SK-N-SH (cell line): ENCODE data around the gene PPP1R12A. TPM values are rescaled to one million over a fixed set of nuclear protein-coding genes. Genes with fewer than 3 reads are reported as not detected.

Experiments
- CTCF ChIA-PET: fragments of 300-600, 350-600 bp; formaldehyde crosslinking; extraction: SDS; loops from one replicate; lab custom pipeline; 2021; lab: Yijun Ruan, JAX
- POLR2A ChIA-PET: fragments of 350-600 bp; sonication (Branson Sonifier 250); formaldehyde crosslinking; extraction: SDS; loops from one replicate; lab custom pipeline; 2020; ENCODE audit warnings: antibody characterized with exemption, inconsistent platforms; lab: Yijun Ruan, JAX
- DNase-seq: peaks from one replicate; pipeline ENCODE4 v3.0.0; 2012
- H2AFZ ChIP-seq: fragments of 200-600 bp; sonication (generic); 2 replicates; pipeline ENCODE4 v1.8.1; 2016; ENCODE audit warnings: antibody characterized with exemption, mild to moderate bottlenecking, low read depth
- H3F3A ChIP-seq: fragments of 200-600 bp; sonication (generic); replicated peaks from 2 replicates; pipeline ENCODE3; 2016; ENCODE audit warnings: antibody characterized with exemption, mild to moderate bottlenecking; ENCODE audit not compliant: insufficient read depth
- H3K27ac ChIP-seq, 2 experiments: fragments of 200-500 bp in 1 of 2; fragments of 200-600 bp in 1 of 2; sonication (Bioruptor generic) in 1 of 2; sonication (generic), shearing (Covaris generic) in 1 of 2; 2 replicates each; pipeline versions ENCODE4 v1.5.1 to v1.6.1; 2014 to 2016; ENCODE audit warnings: low read depth in 2 of 2, inconsistent platforms in 1 of 2, low read length in 1 of 2, mild to moderate bottlenecking in 1 of 2, mixed read lengths in 1 of 2
- H3K27me3 ChIP-seq: fragments of 200-600 bp; sonication (generic), shearing (Covaris generic); 2 replicates; pipeline ENCODE4 v1.6.1; 2016; ENCODE audit warnings: mixed run types; ENCODE audit not compliant: insufficient read depth
- H3K36me3 ChIP-seq, 2 experiments: fragments of 200-500 bp in 1 of 2; fragments of 200-600 bp in 1 of 2; sonication (Bioruptor generic) in 1 of 2; sonication (generic) in 1 of 2; replicated peaks in 1 of 2; 2 replicates each; pipeline versions ENCODE3 to v1.5.1; 2014 to 2016; ENCODE audit warnings: low read length in 1 of 2, mild to moderate bottlenecking in 1 of 2; ENCODE audit not compliant: insufficient read depth in 2 of 2, control insufficient read depth in 1 of 2
- H3K4me1 ChIP-seq, 2 experiments: fragments of 200-500 bp in 1 of 2; fragments of 200-600 bp in 1 of 2; sonication (Bioruptor generic) in 1 of 2; sonication (generic), shearing (Covaris generic) in 1 of 2; 2 replicates each; pipeline versions ENCODE4 v1.5.1 to v1.6.1; 2014 to 2016; ENCODE audit warnings: low read depth in 1 of 2, low read length in 1 of 2, mixed run types in 1 of 2; ENCODE audit not compliant: insufficient read depth in 2 of 2, control insufficient read depth in 1 of 2
- H3K4me2 ChIP-seq: fragments of 200-600 bp; sonication (generic), shearing (Covaris generic); 2 replicates; pipeline ENCODE4 v1.6.1; 2017; ENCODE audit warnings: mixed run types
- H3K4me3 ChIP-seq, 2 experiments: fragments of 200-500 bp in 1 of 2; fragments of 200-600 bp in 1 of 2; sonication (Bioruptor generic) in 1 of 2; sonication (generic), shearing (Covaris generic) in 1 of 2; 2 replicates each; pipeline versions ENCODE4 v1.5.1 to v1.8.1; 2014 to 2016; ENCODE audit warnings: low read depth in 2 of 2, inconsistent platforms in 1 of 2, low read length in 1 of 2, mild to moderate bottlenecking in 1 of 2, mixed read lengths in 1 of 2, moderate library complexity in 1 of 2
- H3K79me2 ChIP-seq: fragments of 200-600 bp; sonication (generic); 2 replicates; pipeline ENCODE4 v1.8.1; 2017; ENCODE audit warnings: mild to moderate bottlenecking; ENCODE audit not compliant: insufficient read depth
- H3K9ac ChIP-seq: fragments of 200-600 bp; sonication (generic); 2 replicates; pipeline ENCODE4 v1.6.1; 2017; ENCODE audit warnings: mixed run types
- H3K9me2 ChIP-seq: fragments of 200-600 bp; sonication (generic); 2 replicates; pipeline ENCODE4 v1.6.1; 2017; ENCODE audit warnings: mixed run types
- H3K9me3 ChIP-seq: fragments of 200-600 bp; sonication (generic); 2 replicates; pipeline ENCODE4 v1.6.1; 2017; ENCODE audit warnings: mixed run types, mild to moderate bottlenecking, moderate library complexity
- H4K20me1 ChIP-seq: fragments of 200-600 bp; sonication (generic); 2 replicates; pipeline ENCODE4 v1.6.1; 2017; ENCODE audit warnings: mild to moderate bottlenecking, mixed run types; ENCODE audit not compliant: insufficient read depth
- CHD2 ChIP-seq: fragments of 150-350 bp; IDR thresholded peaks from 2 replicates; pipeline ENCODE4 v1.6.1; 2018; ENCODE audit warnings: low read length; ENCODE audit not compliant: partially characterized antibody
- ELF1 ChIP-seq: IDR thresholded peaks from 2 replicates; pipeline ENCODE4 v1.4.0; 2012
- FOXM1 ChIP-seq: IDR thresholded peaks from 2 replicates; pipeline ENCODE4 v1.4.0; 2012; ENCODE audit warnings: low read depth, mild to moderate bottlenecking
- GATA2 ChIP-seq: sonication (generic); formaldehyde crosslinking; IDR thresholded peaks from 2 replicates; pipeline ENCODE4 v1.5.0; 2020; ENCODE audit warnings: mild to moderate bottlenecking, missing genetic modification reagents
- NFIC ChIP-seq: IDR thresholded peaks from 2 replicates; pipeline ENCODE4 v1.4.0; 2012; ENCODE audit warnings: borderline replicate concordance
- NRF1 ChIP-seq: IDR thresholded peaks from 2 replicates; pipeline ENCODE4 v1.6.1; 2012; ENCODE audit warnings: low read depth, mild to moderate bottlenecking, low read length
- PBX3 ChIP-seq: IDR thresholded peaks from 2 replicates; pipeline ENCODE4; 2012
- RAD21 ChIP-seq: IDR thresholded peaks from 2 replicates; pipeline ENCODE4 v1.6.1; 2012; ENCODE audit warnings: mild to moderate bottlenecking, low read length
- RCOR1 ChIP-seq: fragments of 150-350 bp; IDR thresholded peaks from 2 replicates; pipeline ENCODE4 v1.6.1; 2017; ENCODE audit warnings: antibody characterized with exemption, low read length
- RFX5 ChIP-seq: IDR thresholded peaks from 2 replicates; pipeline ENCODE4 v1.6.1; 2012; ENCODE audit warnings: mild to moderate bottlenecking, improper control_type of control experiment, low read length
- RXRA ChIP-seq: IDR thresholded peaks from 2 replicates; pipeline ENCODE4 v1.4.0; 2012; ENCODE audit warnings: low read depth, mild to moderate bottlenecking, borderline replicate concordance
- SMC3 ChIP-seq: IDR thresholded peaks from 2 replicates; pipeline ENCODE4 v1.6.1; 2012; ENCODE audit warnings: low read depth, low read length, improper control_type of control experiment
- TAF1 ChIP-seq: IDR thresholded peaks from 2 replicates; pipeline ENCODE4 v1.6.1; 2012; ENCODE audit warnings: low read depth, mild to moderate bottlenecking, low read length, moderate library complexity, borderline replicate concordance
- TCF12 ChIP-seq: IDR thresholded peaks from 2 replicates; pipeline ENCODE4 v1.4.0; 2012
- TEAD4 ChIP-seq: IDR thresholded peaks from 2 replicates; pipeline ENCODE4 v1.4.0; 2012; ENCODE audit warnings: mild to moderate bottlenecking, borderline replicate concordance; ENCODE audit not compliant: insufficient read depth
- USF1 ChIP-seq: IDR thresholded peaks from 2 replicates; pipeline ENCODE4 v1.4.0; 2012; ENCODE audit warnings: low read depth, borderline replicate concordance
- USF2 ChIP-seq: fragments of 150-350 bp; IDR thresholded peaks from 2 replicates; pipeline ENCODE4 v1.6.1; 2017; ENCODE audit warnings: antibody characterized with exemption, low read length, low read depth, borderline replicate concordance
- YY1 ChIP-seq: IDR thresholded peaks from 2 replicates; pipeline ENCODE4 v1.4.0; 2012; ENCODE audit warnings: low read depth, mild to moderate bottlenecking
- WGBS: methylation state at CpG from one replicate; pipeline ENCODE4 v1.1.6; 2017; ENCODE audit warnings: low lambda C conversion rate; 5-methylcytosine and 5-hydroxymethylcytosine counted together
- polyA plus RNA-seq, 3 experiments: library from polyadenylated mRNA; depleted of rRNA; stranded (reverse); fragments of >200 nt; gene quantifications; 2 replicates each; pipeline ENCODE4 v1.2.3, GENCODE V29; 2012
- TF ChIP-seq, protein P1 (sequence below): IDR thresholded peaks from 2 replicates; pipeline ENCODE4 v1.4.0; 2012; ENCODE audit warnings: low read depth, borderline replicate concordance
- TF ChIP-seq, protein P2 (sequence below): IDR thresholded peaks from 2 replicates; pipeline ENCODE4 v1.6.1; 2012; ENCODE audit warnings: mild to moderate bottlenecking, low read depth, low read length, moderate library complexity

Gene PPP1R12A
- polyA plus RNA-seq, 1 of the 3 experiments (the other 2 are of a cell fraction) = 26.0 TPM

- POLR2A ChIA-PET = no interaction called here
These were observed 57.7 kb downstream of the PPP1R12A start for GRCh38 chr12:79877246-79877645.

More at GRCh38 chr12:79877246-79877645, 57.7 kb downstream of the PPP1R12A start:
- H3K9me3 ChIP-seq = no peaks in the 10 kb centered on the region
- peaks cover 63% of the 10 kb centered on the region for H4K20me1 ChIP-seq
- no peaks in the 10 kb centered on the region for H3K27me3 ChIP-seq
- peaks cover 5 to 30% of the 10 kb centered on the region in 2 experiments for H3K36me3 ChIP-seq
- H3K79me2 ChIP-seq = peaks cover 100% of the 10 kb centered on the region
- H3K4me1 ChIP-seq = peaks cover 0 to 10% of the 10 kb centered on the region in 2 experiments; a peak in 2 of 4 replicates
- no peak for DNase-seq
- H3K9ac ChIP-seq = no peak overlapping the region
- H2AFZ ChIP-seq = no peak overlapping the region
- TF ChIP-seq TCF12 (no peak), TAF1 (no peak), RAD21 (no peak), SMC3 (no peak), PBX3 (no peak), USF2 (no peak), TEAD4 (no peak), FOXM1 (no peak), USF1 (no peak), NRF1 (no peak), RCOR1 (no peak), RXRA (no peak), YY1 (no peak), ELF1 (no peak), GATA2 (CRISPR knock-in tag) (no peak), RFX5 (no peak), NFIC (no peak), CHD2 (no peak)
- TF ChIP-seq, protein P1, sequence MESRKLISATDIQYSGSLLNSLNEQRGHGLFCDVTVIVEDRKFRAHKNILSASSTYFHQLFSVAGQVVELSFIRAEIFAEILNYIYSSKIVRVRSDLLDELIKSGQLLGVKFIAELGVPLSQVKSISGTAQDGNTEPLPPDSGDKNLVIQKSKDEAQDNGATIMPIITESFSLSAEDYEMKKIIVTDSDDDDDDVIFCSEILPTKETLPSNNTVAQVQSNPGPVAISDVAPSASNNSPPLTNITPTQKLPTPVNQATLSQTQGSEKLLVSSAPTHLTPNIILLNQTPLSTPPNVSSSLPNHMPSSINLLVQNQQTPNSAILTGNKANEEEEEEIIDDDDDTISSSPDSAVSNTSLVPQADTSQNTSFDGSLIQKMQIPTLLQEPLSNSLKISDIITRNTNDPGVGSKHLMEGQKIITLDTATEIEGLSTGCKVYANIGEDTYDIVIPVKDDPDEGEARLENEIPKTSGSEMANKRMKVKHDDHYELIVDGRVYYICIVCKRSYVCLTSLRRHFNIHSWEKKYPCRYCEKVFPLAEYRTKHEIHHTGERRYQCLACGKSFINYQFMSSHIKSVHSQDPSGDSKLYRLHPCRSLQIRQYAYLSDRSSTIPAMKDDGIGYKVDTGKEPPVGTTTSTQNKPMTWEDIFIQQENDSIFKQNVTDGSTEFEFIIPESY = no peak
- TF ChIP-seq, protein P2, sequence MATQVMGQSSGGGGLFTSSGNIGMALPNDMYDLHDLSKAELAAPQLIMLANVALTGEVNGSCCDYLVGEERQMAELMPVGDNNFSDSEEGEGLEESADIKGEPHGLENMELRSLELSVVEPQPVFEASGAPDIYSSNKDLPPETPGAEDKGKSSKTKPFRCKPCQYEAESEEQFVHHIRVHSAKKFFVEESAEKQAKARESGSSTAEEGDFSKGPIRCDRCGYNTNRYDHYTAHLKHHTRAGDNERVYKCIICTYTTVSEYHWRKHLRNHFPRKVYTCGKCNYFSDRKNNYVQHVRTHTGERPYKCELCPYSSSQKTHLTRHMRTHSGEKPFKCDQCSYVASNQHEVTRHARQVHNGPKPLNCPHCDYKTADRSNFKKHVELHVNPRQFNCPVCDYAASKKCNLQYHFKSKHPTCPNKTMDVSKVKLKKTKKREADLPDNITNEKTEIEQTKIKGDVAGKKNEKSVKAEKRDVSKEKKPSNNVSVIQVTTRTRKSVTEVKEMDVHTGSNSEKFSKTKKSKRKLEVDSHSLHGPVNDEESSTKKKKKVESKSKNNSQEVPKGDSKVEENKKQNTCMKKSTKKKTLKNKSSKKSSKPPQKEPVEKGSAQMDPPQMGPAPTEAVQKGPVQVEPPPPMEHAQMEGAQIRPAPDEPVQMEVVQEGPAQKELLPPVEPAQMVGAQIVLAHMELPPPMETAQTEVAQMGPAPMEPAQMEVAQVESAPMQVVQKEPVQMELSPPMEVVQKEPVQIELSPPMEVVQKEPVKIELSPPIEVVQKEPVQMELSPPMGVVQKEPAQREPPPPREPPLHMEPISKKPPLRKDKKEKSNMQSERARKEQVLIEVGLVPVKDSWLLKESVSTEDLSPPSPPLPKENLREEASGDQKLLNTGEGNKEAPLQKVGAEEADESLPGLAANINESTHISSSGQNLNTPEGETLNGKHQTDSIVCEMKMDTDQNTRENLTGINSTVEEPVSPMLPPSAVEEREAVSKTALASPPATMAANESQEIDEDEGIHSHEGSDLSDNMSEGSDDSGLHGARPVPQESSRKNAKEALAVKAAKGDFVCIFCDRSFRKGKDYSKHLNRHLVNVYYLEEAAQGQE = no peak
- CTCF ChIA-PET = interaction anchor here (1.4 kb wide), 1 partner anchor 11 kb away, joined by 3 read pairs; no protein-coding TSS in a partner anchor
- H3F3A ChIP-seq = peaks cover 3% of the 10 kb centered on the region
- no peak overlapping the region for H3K27ac ChIP-seq
- no peak overlapping the region for H3K4me3 ChIP-seq
- H3K9me2 ChIP-seq = no peaks in the 10 kb centered on the region
- WGBS = 95% methylated on average over 8 of the region's 8 CpGs
- H3K4me2 ChIP-seq = no peak overlapping the region
